HCT116 (cell line): Measurements from ENCODE around the gene MAP3K20. TPM values are rescaled to one million over a fixed set of nuclear protein-coding genes. Genes with fewer than 3 reads are reported as not detected.

Experiments
- ATAC-seq: fragments of 200-7000 bp; cut with Tn5 transposase; 2 replicates; pipeline ENCODE4 v1.9.1; 2020; ENCODE audit warnings: mild to moderate bottlenecking, moderate library complexity
- BruUV-seq: library from RNA; stranded (reverse); fragments of 400-500 nt; replicated peaks from 2 replicates; lab custom pipeline; 2021; lab: Mats Ljungman, UMichigan
- CTCF ChIA-PET: fragments of 300-600 bp; sonication (Branson Sonifier 250); formaldehyde crosslinking; loops from one replicate; lab custom pipeline; 2021; ENCODE audit warnings: antibody characterized with exemption; lab: Charles Lee
- POLR2A ChIA-PET: fragments of 300-600, 350-600 bp; sonication (Branson Sonifier 250); formaldehyde crosslinking; loops from one replicate; lab custom pipeline; 2021; ENCODE audit warnings: antibody characterized with exemption; lab: Charles Lee
- RAD21 ChIA-PET, 2 experiments: fragments of 300-600 bp; sonication (Branson Sonifier 250); formaldehyde crosslinking; loops; one replicate each; lab custom pipeline; 2023; ENCODE audit warnings: low total read pairs in 2 of 2; ENCODE audit not compliant: uncharacterized antibody in 2 of 2, unreplicated experiment in 2 of 2, low non-redundant PET in 1 of 2; lab: Charles Lee
- DNase-seq: peaks from one replicate; pipeline ENCODE4 v3.0.0-alpha.2; 2010; ENCODE audit warnings: low read depth, low spot score
- H2AFZ ChIP-seq: fragments of 200-600 bp; shearing (Covaris generic), sonication (generic); 2 replicates; pipeline ENCODE4 v1.6.1; 2017; ENCODE audit warnings: low read depth, mixed run types, mixed read lengths, antibody characterized with exemption, low read length; ENCODE audit not compliant: poor library complexity, severe bottlenecking
- H3K27ac ChIP-seq: 2 replicates; pipeline ENCODE4 v1.5.1; 2012; ENCODE audit warnings: low read depth, low read length
- H3K27me3 ChIP-seq: fragments of 200-600 bp; sonication (generic); 2 replicates; pipeline ENCODE4 v1.6.1; 2016; ENCODE audit warnings: mixed run types, low read length, mixed read lengths; ENCODE audit not compliant: insufficient read depth
- H3K36me3 ChIP-seq, 2 experiments: fragments of 200-500 bp in 1 of 2; fragments of 200-600 bp in 1 of 2; sonication (Bioruptor generic) in 1 of 2; sonication (generic) in 1 of 2; 2 replicates each; pipeline versions ENCODE4 v1.5.1 to v1.6.1; 2014 to 2016; ENCODE audit warnings: low read length in 2 of 2, inconsistent platforms in 1 of 2, mixed read lengths in 1 of 2, mixed run types in 1 of 2; ENCODE audit not compliant: insufficient read depth in 2 of 2, control insufficient read depth in 1 of 2
- H3K4me1 ChIP-seq, 2 experiments: fragments of 200-600 bp in 1 of 2; sonication (generic) in 1 of 2; 2 replicates each; pipeline versions ENCODE4 v1.5.1 to v1.6.1; 2012 to 2017; ENCODE audit warnings: low read length in 2 of 2, inconsistent platforms in 1 of 2, mild to moderate bottlenecking in 1 of 2, mixed read lengths in 1 of 2, mixed run types in 1 of 2, moderate library complexity in 1 of 2; ENCODE audit not compliant: insufficient read depth in 2 of 2, control insufficient read depth in 1 of 2
- H3K4me2 ChIP-seq: fragments of 200-600 bp; sonication (generic); 2 replicates; pipeline ENCODE4 v1.6.1; 2017; ENCODE audit warnings: mixed run types, low read length, mixed read lengths
- H3K4me3 ChIP-seq, 2 experiments: fragments of 200-600 bp in 1 of 2; sonication (generic) in 1 of 2; replicated peaks in 1 of 2; 2 replicates each; pipeline ENCODE4 v1.5.1; 2011 to 2016; ENCODE audit warnings: low read length in 2 of 2, control low read depth in 1 of 2, low read depth in 1 of 2, mild to moderate bottlenecking in 1 of 2, mixed read lengths in 1 of 2, mixed run types in 1 of 2
- H3K79me2 ChIP-seq: fragments of 200-600 bp; sonication (generic); 2 replicates; pipeline ENCODE4 v1.6.1; 2017; ENCODE audit warnings: mild to moderate bottlenecking, mixed run types, low read length, moderate library complexity, mixed read lengths; ENCODE audit not compliant: insufficient read depth
- H3K9ac ChIP-seq: fragments of 200-600 bp; sonication (generic); 2 replicates; pipeline ENCODE4 v1.6.1; 2016; ENCODE audit warnings: low read length, mixed read lengths
- H3K9me2 ChIP-seq: fragments of 200-600 bp; sonication (generic), shearing (Covaris generic); 2 replicates; pipeline ENCODE4 v1.6.1; 2017; ENCODE audit warnings: mixed run types, mild to moderate bottlenecking, moderate library complexity; ENCODE audit not compliant: insufficient read depth
- H3K9me3 ChIP-seq, 2 experiments: fragments of 200-500 bp in 1 of 2; fragments of 200-600 bp in 1 of 2; sonication (Bioruptor generic) in 1 of 2; sonication (generic) in 1 of 2; 2 replicates each; pipeline ENCODE4 v1.6.1; 2014 to 2017; ENCODE audit warnings: low read length in 2 of 2, mixed read lengths in 2 of 2, inconsistent platforms in 1 of 2, low read depth in 1 of 2, mild to moderate bottlenecking in 1 of 2, mixed run types in 1 of 2, moderate library complexity in 1 of 2; ENCODE audit not compliant: control insufficient read depth in 1 of 2, insufficient read depth in 1 of 2
- H4K20me1 ChIP-seq: fragments of 200-600 bp; sonication (generic), shearing (Covaris generic); 2 replicates; pipeline ENCODE4 v1.6.1; 2017; ENCODE audit warnings: mixed run types, mild to moderate bottlenecking, moderate library complexity; ENCODE audit not compliant: insufficient read depth
- EGR1 ChIP-seq: IDR thresholded peaks from 2 replicates; pipeline ENCODE4 v1.6.1; 2012; ENCODE audit warnings: low read depth
- ELF1 ChIP-seq: IDR thresholded peaks from 2 replicates; pipeline ENCODE4 v1.6.1; 2012; ENCODE audit warnings: low read depth, borderline replicate concordance
- REST ChIP-seq: IDR thresholded peaks from 2 replicates; pipeline ENCODE4 v1.6.1; 2012; ENCODE audit warnings: low read depth
- ZBTB33 ChIP-seq: IDR thresholded peaks from 2 replicates; pipeline ENCODE4 v1.6.1; 2011; ENCODE audit warnings: mild to moderate bottlenecking, low read length, moderate library complexity; ENCODE audit not compliant: insufficient replicate concordance; ENCODE audit errors: extremely low read depth
- intact Hi-C: fragments of 100-400 bp; cut with micrococcal nuclease; formaldehyde crosslinking; loops from 2 replicates; pipeline ENCODE4 v1.10.0; 2022
- total RNA-seq: library from RNA; stranded (reverse); gene quantifications from one replicate; pipeline ENCODE4 v1.2.1, GENCODE V29; 2021; ENCODE audit not compliant: unreplicated experiment

Gene MAP3K20
- total RNA-seq, 1 experiment from 2014 or later, result 40.0 TPM

GRCh38 chr2:173079973-173080860 lies 4.6 kb downstream of the MAP3K20 start:
- Histone ChIP-seq H3K79me2 (peaks cover 88% of the 10 kb centered on the region), H3K9me3 (no peaks in the 10 kb centered on the region), H2AFZ (no peak overlapping the region), H3K4me2 (no peak overlapping the region), H3K9ac (no peak overlapping the region), H4K20me1 (no peaks in the 10 kb centered on the region; the same call in 1 of the 2 replicates), H3K27ac (no peak overlapping the region), H3K4me3 (no peak overlapping the region), H3K36me3 (no peaks in the 10 kb centered on the region), H3K4me1 (peaks cover 8 to 24% of the 10 kb centered on the region in 2 experiments), H3K27me3 (no peaks in the 10 kb centered on the region), H3K9me2 (no peaks in the 10 kb centered on the region)
- ATAC-seq (no peak), DNase-seq (no peak)
- TF ChIP-seq ZBTB33 (no peak), REST (no peak), ELF1 (no peak), EGR1 (no peak)
- ChIA-PET RAD21 (no interaction called here), POLR2A (no interaction called here), CTCF (interaction anchor here (1.6 kb wide), 1 partner anchor 12 kb away, joined by 5 read pairs; no protein-coding TSS in a partner anchor)
- intact Hi-C loops, result no loop called here
- BruUV-seq, result no TSS peak
